Uterus (tissue), 2 donors: ENCODE results near the gene EEFSEC.

Experiments used
- POLR2A ChIP-seq, 2 donors: fragments of 450-650 bp; IDR thresholded peaks; one replicate each; pipeline ENCODE4 v1.6.1; 2016; ENCODE audit warnings: antibody characterized with exemption in 2 of 2, mild to moderate bottlenecking in 1 of 2, moderate library complexity in 1 of 2
- TF ChIP-seq, protein P1 (sequence below), 4 experiments: fragments of 200-600 bp in 2 of 4; fragments of 450-650 bp in 2 of 4; sonication (generic) in 2 of 4; IDR thresholded peaks; one replicate each; pipeline ENCODE4 v1.5.1; 2016 to 2019; ENCODE audit warnings: antibody characterized with exemption in 4 of 4, mild to moderate bottlenecking in 2 of 4, moderate library complexity in 1 of 4

DNA sequence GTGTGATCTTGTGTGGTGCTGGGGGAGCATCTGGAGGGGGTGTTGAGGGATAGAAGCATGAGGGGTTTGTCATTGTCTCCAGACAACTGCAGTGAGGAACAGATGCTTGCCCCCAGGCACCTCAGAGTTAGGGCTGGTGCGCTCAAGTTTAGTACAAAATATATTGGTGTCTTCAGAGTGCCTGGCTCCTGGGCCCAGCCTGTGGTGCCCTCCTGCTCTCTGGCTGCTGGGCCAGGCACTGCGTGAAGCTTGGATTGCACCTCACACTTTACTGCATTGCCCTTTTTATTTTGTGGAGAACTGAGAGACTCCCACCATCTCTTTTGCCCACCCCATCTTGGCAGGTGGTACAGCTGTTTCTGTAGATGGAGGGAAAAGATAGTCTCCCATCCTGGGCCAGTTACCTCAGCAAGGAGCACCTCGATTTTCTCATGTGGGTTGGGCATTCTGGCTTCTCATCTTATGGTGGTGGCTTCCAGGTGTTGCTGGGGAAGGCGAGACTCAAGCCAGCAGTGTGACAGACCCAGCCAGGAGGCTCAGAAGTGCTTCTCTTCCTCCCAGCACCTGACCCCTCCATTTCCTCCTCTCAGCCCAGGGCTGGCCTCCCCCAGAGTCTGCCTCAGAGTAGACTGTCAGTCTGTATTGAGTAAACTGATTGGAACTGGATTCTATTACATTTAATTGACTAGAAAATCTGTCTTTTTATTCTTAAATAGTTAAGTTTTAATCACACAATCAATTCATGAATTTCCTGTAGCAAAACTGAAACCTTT, 173.0 kb downstream of the EEFSEC start:
- TF ChIP-seq, protein P1, sequence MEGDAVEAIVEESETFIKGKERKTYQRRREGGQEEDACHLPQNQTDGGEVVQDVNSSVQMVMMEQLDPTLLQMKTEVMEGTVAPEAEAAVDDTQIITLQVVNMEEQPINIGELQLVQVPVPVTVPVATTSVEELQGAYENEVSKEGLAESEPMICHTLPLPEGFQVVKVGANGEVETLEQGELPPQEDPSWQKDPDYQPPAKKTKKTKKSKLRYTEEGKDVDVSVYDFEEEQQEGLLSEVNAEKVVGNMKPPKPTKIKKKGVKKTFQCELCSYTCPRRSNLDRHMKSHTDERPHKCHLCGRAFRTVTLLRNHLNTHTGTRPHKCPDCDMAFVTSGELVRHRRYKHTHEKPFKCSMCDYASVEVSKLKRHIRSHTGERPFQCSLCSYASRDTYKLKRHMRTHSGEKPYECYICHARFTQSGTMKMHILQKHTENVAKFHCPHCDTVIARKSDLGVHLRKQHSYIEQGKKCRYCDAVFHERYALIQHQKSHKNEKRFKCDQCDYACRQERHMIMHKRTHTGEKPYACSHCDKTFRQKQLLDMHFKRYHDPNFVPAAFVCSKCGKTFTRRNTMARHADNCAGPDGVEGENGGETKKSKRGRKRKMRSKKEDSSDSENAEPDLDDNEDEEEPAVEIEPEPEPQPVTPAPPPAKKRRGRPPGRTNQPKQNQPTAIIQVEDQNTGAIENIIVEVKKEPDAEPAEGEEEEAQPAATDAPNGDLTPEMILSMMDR (IDR thresholded peaks at IDR 0.05), result no peak
- TF ChIP-seq POLR2A (IDR thresholded peaks at IDR 0.05), result no peak
